GM12878 (cell line): ENCODE data around the gene NAALADL2. TPM values are rescaled to one million over a fixed set of nuclear protein-coding genes. Genes with fewer than 3 reads are reported as not detected.

Source experiments
- ATAC-seq: fragments of 200-7000 bp; cut with Tn5 transposase; 3 replicates; pipeline ENCODE4 v1.9.1; 2020; ENCODE audit warnings: mild to moderate bottlenecking, moderate library complexity
- BruUV-seq: library from RNA; stranded (reverse); fragments of 400-500 nt; replicated peaks from 2 replicates; lab custom pipeline; 2021; lab: Mats Ljungman, UMichigan
- CTCF ChIA-PET: fragments of 300-600 bp; sonication (Branson Sonifier 250); formaldehyde crosslinking; extraction: SDS; loops from one replicate; lab custom pipeline; 2021; ENCODE audit warnings: inconsistent platforms; lab: Yijun Ruan, JAX
- POLR2A ChIA-PET: fragments of 350-600 bp; formaldehyde crosslinking; extraction: SDS; loops from one replicate; lab custom pipeline; 2021; ENCODE audit warnings: inconsistent platforms; lab: Charles Lee
- RAD21 ChIA-PET: fragments of 300-600 bp; sonication (Branson Sonifier 250); formaldehyde crosslinking; loops from one replicate; lab custom pipeline; 2023; ENCODE audit warnings: antibody characterized with exemption; ENCODE audit not compliant: unreplicated experiment; lab: Charles Lee
- SMC1A ChIA-PET: fragments of 300-600 bp; sonication (Branson Sonifier 250); formaldehyde crosslinking; loops from one replicate; lab custom pipeline; 2023; ENCODE audit not compliant: unreplicated experiment, uncharacterized antibody; lab: Charles Lee
- DNase-seq: peaks from one replicate; pipeline ENCODE4 v3.0.0-alpha.2; 2011; ENCODE audit warnings: low read depth, low spot score
- FAIRE-seq: peaks from 3 replicates; lab custom pipeline; 2011; peaks lifted over from hg19 to GRCh38; lab: Jason Lieb, UNC
- H2AFZ ChIP-seq: 2 replicates; pipeline ENCODE4 v1.6.0; 2011; ENCODE audit warnings: low read depth, low read length, control low read depth; ENCODE audit not compliant: control insufficient read depth
- H3K27ac ChIP-seq: 2 replicates; pipeline ENCODE4 v1.5.1; 2011; ENCODE audit warnings: control low read depth; ENCODE audit not compliant: control insufficient read depth, insufficient read depth
- H3K27me3 ChIP-seq, 2 experiments: replicated peaks in 1 of 2; 2 replicates each; pipeline versions ENCODE4 v1.6.0 to v1.6.1; 2011; ENCODE audit warnings: low read length in 1 of 2; ENCODE audit not compliant: control insufficient read depth in 2 of 2, insufficient read depth in 2 of 2
- H3K36me3 ChIP-seq, 2 experiments: 2 replicates each; pipeline ENCODE4 v1.5.1; 2011; ENCODE audit warnings: low read length in 1 of 2; ENCODE audit not compliant: control insufficient read depth in 2 of 2, insufficient read depth in 2 of 2
- H3K4me1 ChIP-seq: 2 replicates; pipeline ENCODE4 v1.6.1; 2011; ENCODE audit warnings: mild to moderate bottlenecking, low read length, moderate library complexity, mixed read lengths; ENCODE audit not compliant: control insufficient read depth, insufficient read depth
- H3K4me2 ChIP-seq: 2 replicates; pipeline ENCODE4 v1.6.0; 2011; ENCODE audit warnings: control low read depth; ENCODE audit not compliant: control insufficient read depth, insufficient read depth
- H3K4me3 ChIP-seq: fragments of 200-600 bp; sonication (generic); 2 replicates; pipeline ENCODE4 v1.5.1; 2016
- H3K79me2 ChIP-seq: 2 replicates; pipeline ENCODE4 v1.6.0; 2011; ENCODE audit warnings: low read length; ENCODE audit not compliant: control insufficient read depth, insufficient read depth
- H3K9ac ChIP-seq: 2 replicates; pipeline ENCODE4 v1.8.0; 2011; ENCODE audit warnings: low read length, control low read depth, mixed read lengths; ENCODE audit not compliant: control insufficient read depth, insufficient read depth
- H3K9me3 ChIP-seq: replicated peaks from 3 replicates; pipeline ENCODE4 v1.5.1; 2011; ENCODE audit warnings: mild to moderate bottlenecking, low read length; ENCODE audit not compliant: control insufficient read depth, insufficient read depth
- H4K20me1 ChIP-seq: 2 replicates; pipeline ENCODE4 v1.6.0; 2011; ENCODE audit not compliant: control insufficient read depth, insufficient read depth
- ELK1 ChIP-seq: IDR thresholded peaks from 2 replicates; pipeline ENCODE4 v1.6.1; 2012; ENCODE audit warnings: low read depth, low read length, improper control_type of control experiment
- ETV6 ChIP-seq, 2 experiments: fragments of 450-650 bp in 1 of 2; IDR thresholded peaks in 1 of 2; conservative IDR thresholded peaks in 1 of 2; 2 replicates each; pipeline ENCODE4 v1.6.1; 2014; ENCODE audit warnings: antibody characterized with exemption in 1 of 2, borderline replicate concordance in 1 of 2, low read depth in 1 of 2, mild to moderate bottlenecking in 1 of 2, moderate library complexity in 1 of 2
- IKZF1 ChIP-seq: fragments of 450-650 bp; conservative IDR thresholded peaks from 2 replicates; pipeline ENCODE4 v1.6.1; 2017; ENCODE audit warnings: antibody characterized with exemption, mild to moderate bottlenecking
- MYB ChIP-seq: fragments of 150-350 bp; IDR thresholded peaks from 2 replicates; pipeline ENCODE4 v1.6.1; 2014; ENCODE audit warnings: mild to moderate bottlenecking, low read depth, low read length, borderline replicate concordance
- SRF ChIP-seq, 2 experiments: IDR thresholded peaks; 2 replicates each; pipeline ENCODE4 v1.6.1; 2011; ENCODE audit warnings: low read depth in 2 of 2, low read length in 2 of 2, mild to moderate bottlenecking in 1 of 2, moderate library complexity in 1 of 2
- TARDBP ChIP-seq: IDR thresholded peaks from 2 replicates; pipeline ENCODE4 v1.6.1; 2016; ENCODE audit warnings: borderline replicate concordance
- TCF7 ChIP-seq: IDR thresholded peaks from 2 replicates; pipeline ENCODE4 v1.6.1; 2014; ENCODE audit warnings: antibody characterized with exemption, borderline replicate concordance
- YBX1 ChIP-seq: fragments of 450-650 bp; IDR thresholded peaks from 2 replicates; pipeline ENCODE4 v1.6.1; 2016; ENCODE audit warnings: antibody characterized with exemption
- ZNF384 ChIP-seq: IDR thresholded peaks from 2 replicates; pipeline ENCODE4 v1.6.1; 2012; ENCODE audit warnings: low read depth, mild to moderate bottlenecking, low read length, improper control_type of control experiment, borderline replicate concordance
- WGBS: methylation state at CpG from one replicate; pipeline ENCODE4 v1.1.6; 2016; ENCODE audit warnings: low lambda C conversion rate; ENCODE audit not compliant: insufficient replicate concordance, insufficient coverage; ENCODE audit errors: missing lambda C conversion rate; 5-methylcytosine and 5-hydroxymethylcytosine counted together
- in situ Hi-C: fragments of 300-500 bp; cut with MboI; formaldehyde crosslinking; loops from 9 replicates; pipeline ENCODE4 v1.14.3; 2018; ENCODE audit warnings: mixed read lengths
- intact Hi-C: fragments of 100-400 bp; cut with micrococcal nuclease; formaldehyde crosslinking; loops from one replicate; pipeline ENCODE4 v1.14.2; 2022; ENCODE audit not compliant: unreplicated experiment
- polyA plus RNA-seq, 11 experiments: library from polyadenylated mRNA; depleted of rRNA in 4 of 11; unstranded in 6 of 11; stranded (reverse) in 5 of 11; fragments of >200 nt; fragmentation: Nextera tagmentation in 4 of 11; fragmentation: Illumina TruSeq in 1 of 11; extraction: Ambion mirVana in 4 of 11; extraction: Trizol in 1 of 11; gene quantifications; 1 replicate in 1 of 11; 2 replicates in 10 of 11; pipeline versions ENCODE4 v1.2.1 to v1.2.3, GENCODE V29; 2011 to 2016; ENCODE audit warnings: inconsistent platforms in 2 of 11, missing spikeins in 2 of 11, low read depth in 1 of 11
- total RNA-seq, 4 experiments: library from RNA; depleted of rRNA in 3 of 4; stranded (reverse); fragments of >200 nt in 3 of 4; fragmentation: Illumina TruSeq in 1 of 4; extraction: Trizol in 1 of 4; gene quantifications; 2 replicates each; pipeline versions ENCODE4 v1.2.1 to v1.2.3, GENCODE V29; 2013 to 2021
- TF ChIP-seq, protein P1 (sequence below): IDR thresholded peaks from 2 replicates; pipeline ENCODE4 v1.6.1; 2012; ENCODE audit warnings: improper control_type of control experiment, low read depth, low read length; ENCODE audit not compliant: insufficient replicate concordance
- TF ChIP-seq, protein P2 (sequence below): fragments of 450-650 bp; IDR thresholded peaks from 2 replicates; pipeline ENCODE4 v1.6.1; 2017; ENCODE audit warnings: borderline replicate concordance

The NAALADL2 gene
- total and polyA plus RNA-seq, 10 of the 15 experiments (the other 5 are each of a cell fraction or from before 2014, with no cell fraction given) = 0.06 to 10.8 (median 0.46) TPM

DNA sequence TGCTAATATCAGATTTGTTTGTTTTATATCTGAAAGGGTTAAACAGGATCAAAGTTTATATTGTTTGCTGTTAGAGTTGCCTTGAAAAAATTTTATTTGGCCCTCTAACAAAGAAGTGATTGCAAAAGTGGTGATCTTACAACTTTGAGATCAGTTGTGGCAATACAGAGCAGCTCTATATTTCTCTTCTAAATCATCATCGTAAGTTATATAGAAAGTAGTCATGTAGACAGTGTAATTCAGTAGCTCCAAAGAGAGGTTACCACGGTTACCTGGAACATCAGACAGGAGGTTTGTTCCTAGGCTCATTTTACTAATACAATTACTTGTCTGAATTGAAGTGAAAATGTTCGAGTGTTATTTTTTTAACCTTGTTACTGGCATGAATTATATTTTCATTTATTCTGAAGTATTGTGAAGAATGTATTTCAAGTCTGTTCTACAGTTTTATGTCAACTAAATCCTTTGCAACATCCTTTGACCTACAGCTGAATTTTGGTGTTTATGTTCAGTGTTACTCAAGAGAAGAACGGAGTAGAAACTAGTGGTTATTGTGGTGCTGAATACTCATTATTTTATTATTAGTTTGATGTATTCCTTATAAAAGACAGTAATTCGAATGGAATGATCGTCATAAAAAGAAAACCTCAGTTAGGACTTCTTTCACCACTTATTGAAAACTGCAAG lies 214.2 kb downstream of the NAALADL2 start:
- intact Hi-C loops = no loop called here
- Histone ChIP-seq H3K4me1 (no peaks in the 10 kb centered on the region), H3K27me3 (no peaks in the 10 kb centered on the region), H3K9me3 (no peaks in the 10 kb centered on the region), H4K20me1 (no peaks in the 10 kb centered on the region), H3K4me3 (no peak overlapping the region), H3K36me3 (no peaks in the 10 kb centered on the region), H3K27ac (no peak overlapping the region), H2AFZ (no peak overlapping the region), H3K9ac (no peak overlapping the region), H3K4me2 (no peak overlapping the region), H3K79me2 (no peaks in the 10 kb centered on the region)
- no TSS peak for BruUV-seq
- in situ Hi-C loops = no loop called here
- TF ChIP-seq ZNF384 (no peak), ELK1 (no peak), TARDBP (no peak), SRF (IDR thresholded peaks at IDR 0.05; ENCODE audit: low read depth in 2 of 2, low read length in 2 of 2) (no peak), TCF7 (no peak), IKZF1 (no peak), MYB (no peak), YBX1 (no peak), ETV6 (conservative IDR thresholded peaks at IDR 0.05 in 1 of 2, IDR thresholded peaks at IDR 0.05 in 1 of 2; ENCODE audit: borderline replicate concordance in 1 of 2, low read depth in 1 of 2) (no peak)
- TF ChIP-seq, protein P1, sequence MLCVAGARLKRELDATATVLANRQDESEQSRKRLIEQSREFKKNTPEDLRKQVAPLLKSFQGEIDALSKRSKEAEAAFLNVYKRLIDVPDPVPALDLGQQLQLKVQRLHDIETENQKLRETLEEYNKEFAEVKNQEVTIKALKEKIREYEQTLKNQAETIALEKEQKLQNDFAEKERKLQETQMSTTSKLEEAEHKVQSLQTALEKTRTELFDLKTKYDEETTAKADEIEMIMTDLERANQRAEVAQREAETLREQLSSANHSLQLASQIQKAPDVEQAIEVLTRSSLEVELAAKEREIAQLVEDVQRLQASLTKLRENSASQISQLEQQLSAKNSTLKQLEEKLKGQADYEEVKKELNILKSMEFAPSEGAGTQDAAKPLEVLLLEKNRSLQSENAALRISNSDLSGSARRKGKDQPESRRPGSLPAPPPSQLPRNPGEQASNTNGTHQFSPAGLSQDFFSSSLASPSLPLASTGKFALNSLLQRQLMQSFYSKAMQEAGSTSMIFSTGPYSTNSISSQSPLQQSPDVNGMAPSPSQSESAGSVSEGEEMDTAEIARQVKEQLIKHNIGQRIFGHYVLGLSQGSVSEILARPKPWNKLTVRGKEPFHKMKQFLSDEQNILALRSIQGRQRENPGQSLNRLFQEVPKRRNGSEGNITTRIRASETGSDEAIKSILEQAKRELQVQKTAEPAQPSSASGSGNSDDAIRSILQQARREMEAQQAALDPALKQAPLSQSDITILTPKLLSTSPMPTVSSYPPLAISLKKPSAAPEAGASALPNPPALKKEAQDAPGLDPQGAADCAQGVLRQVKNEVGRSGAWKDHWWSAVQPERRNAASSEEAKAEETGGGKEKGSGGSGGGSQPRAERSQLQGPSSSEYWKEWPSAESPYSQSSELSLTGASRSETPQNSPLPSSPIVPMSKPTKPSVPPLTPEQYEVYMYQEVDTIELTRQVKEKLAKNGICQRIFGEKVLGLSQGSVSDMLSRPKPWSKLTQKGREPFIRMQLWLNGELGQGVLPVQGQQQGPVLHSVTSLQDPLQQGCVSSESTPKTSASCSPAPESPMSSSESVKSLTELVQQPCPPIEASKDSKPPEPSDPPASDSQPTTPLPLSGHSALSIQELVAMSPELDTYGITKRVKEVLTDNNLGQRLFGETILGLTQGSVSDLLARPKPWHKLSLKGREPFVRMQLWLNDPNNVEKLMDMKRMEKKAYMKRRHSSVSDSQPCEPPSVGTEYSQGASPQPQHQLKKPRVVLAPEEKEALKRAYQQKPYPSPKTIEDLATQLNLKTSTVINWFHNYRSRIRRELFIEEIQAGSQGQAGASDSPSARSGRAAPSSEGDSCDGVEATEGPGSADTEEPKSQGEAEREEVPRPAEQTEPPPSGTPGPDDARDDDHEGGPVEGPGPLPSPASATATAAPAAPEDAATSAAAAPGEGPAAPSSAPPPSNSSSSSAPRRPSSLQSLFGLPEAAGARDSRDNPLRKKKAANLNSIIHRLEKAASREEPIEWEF = no peak
- TF ChIP-seq, protein P2, sequence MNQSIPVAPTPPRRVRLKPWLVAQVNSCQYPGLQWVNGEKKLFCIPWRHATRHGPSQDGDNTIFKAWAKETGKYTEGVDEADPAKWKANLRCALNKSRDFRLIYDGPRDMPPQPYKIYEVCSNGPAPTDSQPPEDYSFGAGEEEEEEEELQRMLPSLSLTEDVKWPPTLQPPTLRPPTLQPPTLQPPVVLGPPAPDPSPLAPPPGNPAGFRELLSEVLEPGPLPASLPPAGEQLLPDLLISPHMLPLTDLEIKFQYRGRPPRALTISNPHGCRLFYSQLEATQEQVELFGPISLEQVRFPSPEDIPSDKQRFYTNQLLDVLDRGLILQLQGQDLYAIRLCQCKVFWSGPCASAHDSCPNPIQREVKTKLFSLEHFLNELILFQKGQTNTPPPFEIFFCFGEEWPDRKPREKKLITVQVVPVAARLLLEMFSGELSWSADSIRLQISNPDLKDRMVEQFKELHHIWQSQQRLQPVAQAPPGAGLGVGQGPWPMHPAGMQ = no peak
- ChIA-PET RAD21 (no interaction called here), CTCF (no interaction called here), POLR2A (no interaction called here), SMC1A (no interaction called here)
- WGBS = 15% methylated on average over 6 of the region's 6 CpGs
- ATAC-seq (no peak), DNase-seq (no peak), FAIRE-seq (no peak)
